ENCODE results near the gene SORBS2. TPM values are rescaled to one million over a fixed set of nuclear protein-coding genes. Genes with fewer than 3 reads are reported as not detected.

SORBS2 gene
- total and polyA plus RNA-seq, 7 experiments from 2014 or later: 0.21 to 1.4 TPM; not detected in 5

DNA sequence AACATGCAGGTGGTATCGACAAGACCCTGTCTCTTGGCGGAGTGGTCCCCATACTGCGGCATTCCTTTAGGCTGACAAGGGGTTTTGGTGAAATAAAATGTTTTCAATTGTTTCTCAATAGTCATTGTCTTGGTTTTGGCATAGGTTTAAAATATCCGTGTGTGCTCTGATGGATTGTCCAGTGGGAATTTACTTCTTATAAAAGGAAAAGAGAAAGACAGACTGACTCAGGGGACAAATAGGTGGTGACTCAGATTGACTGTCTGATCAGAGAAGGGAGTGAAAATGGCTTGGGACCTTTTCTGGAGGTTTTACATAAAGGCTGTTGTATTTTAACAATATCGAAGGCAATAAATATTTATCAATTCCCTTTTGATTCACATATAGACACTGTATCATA is 129.8 kb downstream of the SORBS2 start:
- CTCF ChIA-PET: no interaction called here
- H3K27me3 ChIP-seq (ENCODE audit: control insufficient read depth in 2 of 2, insufficient read depth in 2 of 2, low read length in 2 of 2): no peaks in the 10 kb centered on the region
- H3K9me3 ChIP-seq (ENCODE audit: control insufficient read depth in 2 of 3, low read length in 3 of 3): no peaks in the 10 kb centered on the region
- ATAC-seq (no peak), DNase-seq (no peak)
- Mint-ChIP-seq H3K27me3 (peaks cover 2 to 19% (median 6%) of the 10 kb centered on the region in 5 donors), H3K36me3 (no peaks in the 10 kb centered on the region), H3K9me3 (no peaks in the 10 kb centered on the region), H3K4me1 (no peaks in the 10 kb centered on the region), H3K27ac (no peak overlapping the region), H3K4me3 (no peak overlapping the region)
- intact Hi-C loops (cut with micrococcal nuclease): no loop called here
- POLR2A ChIA-PET: no interaction called here
- H3K4me3 ChIP-seq (ENCODE audit: low read length): no peak overlapping the region
- no peaks in the 10 kb centered on the region for H3K4me1 ChIP-seq (ENCODE audit: control insufficient read depth in 2 of 2, insufficient read depth in 2 of 2, low read length in 2 of 2)
- no peak overlapping the region for H3K27ac ChIP-seq (ENCODE audit: low read depth, low read length)
- H3K36me3 ChIP-seq (ENCODE audit: control insufficient read depth in 2 of 3, insufficient read depth in 3 of 3, low read length in 3 of 3): no peaks in the 10 kb centered on the region

DNA sequence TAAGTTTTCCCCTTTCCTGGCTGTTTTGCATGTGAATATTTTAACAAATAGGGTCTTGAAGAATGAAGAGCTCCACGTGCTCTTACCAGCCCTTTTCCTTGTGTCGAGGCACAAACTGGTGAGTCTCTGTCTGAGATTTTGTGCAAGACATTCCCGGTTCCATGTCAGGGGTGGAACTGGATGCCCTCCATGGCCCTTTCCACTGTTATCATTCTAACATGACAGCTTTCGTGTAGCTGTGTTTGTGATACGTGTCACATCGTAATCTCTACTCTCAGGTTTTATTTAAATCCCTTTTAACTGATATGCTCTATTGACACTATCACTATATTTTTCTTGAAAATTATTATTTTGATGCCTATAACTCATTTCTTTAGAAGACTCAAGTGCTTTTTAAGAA is 130.4 kb downstream of the SORBS2 start:
- intact Hi-C loops (cut with micrococcal nuclease): no loop called here
- ATAC-seq: no peak
- Mint-ChIP-seq H3K9me3 (no peaks in the 10 kb centered on the region), H3K4me3 (no peak overlapping the region), H3K4me1 (no peaks in the 10 kb centered on the region), H3K27ac (no peak overlapping the region), H3K27me3 (peaks cover 2 to 21% (median 10%) of the 10 kb centered on the region in 5 donors), H3K36me3 (no peaks in the 10 kb centered on the region)
- Histone ChIP-seq H3K27ac (ENCODE audit: low read depth, low read length) (no peak overlapping the region), H3K4me1 (ENCODE audit: control insufficient read depth in 2 of 2, insufficient read depth in 2 of 2, low read length in 2 of 2) (no peaks in the 10 kb centered on the region), H3K9me3 (ENCODE audit: control insufficient read depth in 2 of 3, low read length in 3 of 3) (no peaks in the 10 kb centered on the region), H3K4me3 (ENCODE audit: low read length) (no peak overlapping the region), H3K36me3 (ENCODE audit: control insufficient read depth in 2 of 3, insufficient read depth in 3 of 3, low read length in 3 of 3) (no peaks in the 10 kb centered on the region), H3K27me3 (ENCODE audit: control insufficient read depth in 2 of 2, insufficient read depth in 2 of 2, low read length in 2 of 2) (no peaks in the 10 kb centered on the region)
- ChIA-PET CTCF (no interaction called here), POLR2A (no interaction called here)
- no peak for DNase-seq

- no peak overlapping the region for H3K27ac Mint-ChIP-seq
- Histone ChIP-seq H3K4me1 (ENCODE audit: control insufficient read depth in 2 of 2, insufficient read depth in 2 of 2, low read length in 2 of 2) (no peaks in the 10 kb centered on the region), H3K36me3 (ENCODE audit: control insufficient read depth in 2 of 3, insufficient read depth in 3 of 3, low read length in 3 of 3) (no peaks in the 10 kb centered on the region), H3K27ac (ENCODE audit: low read depth, low read length) (no peak overlapping the region), H3K4me3 (ENCODE audit: low read length) (no peak overlapping the region), H3K9me3 (ENCODE audit: control insufficient read depth in 2 of 3, low read length in 3 of 3) (no peaks in the 10 kb centered on the region), H3K27me3 (ENCODE audit: control insufficient read depth in 2 of 2, insufficient read depth in 2 of 2, low read length in 2 of 2) (no peaks in the 10 kb centered on the region)
- no peaks in the 10 kb centered on the region for H3K4me1 Mint-ChIP-seq
- peaks cover 2 to 19% (median 15%) of the 10 kb centered on the region in 5 donors for H3K27me3 Mint-ChIP-seq
- no peaks in the 10 kb centered on the region for H3K9me3 Mint-ChIP-seq
- DNase-seq: no peak
- no peaks in the 10 kb centered on the region for H3K36me3 Mint-ChIP-seq
- H3K4me3 Mint-ChIP-seq: no peak overlapping the region
- no peak for ATAC-seq
- intact Hi-C loops (cut with micrococcal nuclease): no loop called here
- POLR2A ChIA-PET: no interaction called here
- CTCF ChIA-PET: no interaction called here
These were observed 131.4 kb downstream of the SORBS2 start for GRCh38 chr4:185680617-185681016.

DNA sequence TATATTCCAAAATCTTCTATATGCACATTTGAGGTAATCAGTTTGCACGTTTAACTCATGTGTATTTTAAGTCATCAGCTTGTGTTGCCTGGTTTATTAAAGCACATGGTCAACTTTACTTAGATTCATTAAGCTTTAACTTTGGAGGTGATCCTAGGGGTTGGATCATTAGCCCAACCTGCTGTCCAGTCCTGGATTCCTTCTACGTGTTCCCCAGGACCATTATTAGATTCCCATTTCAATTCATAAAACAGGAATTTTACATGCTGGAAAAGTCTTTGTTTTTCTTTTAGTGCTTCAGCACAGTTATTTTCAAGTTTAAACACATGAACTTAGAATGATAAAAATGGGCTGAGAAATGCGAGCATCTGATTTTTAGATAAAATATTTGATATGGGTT is 132.5 kb downstream of the SORBS2 start:
- Mint-ChIP-seq H3K36me3 (no peaks in the 10 kb centered on the region), H3K4me1 (peaks cover 0 to 1% (median 0%) of the 10 kb centered on the region in 7 donors), H3K9me3 (no peaks in the 10 kb centered on the region), H3K4me3 (no peak overlapping the region), H3K27ac (no peak overlapping the region), H3K27me3 (peaks cover 0 to 28% (median 21%) of the 10 kb centered on the region in 5 donors)
- Histone ChIP-seq H3K27me3 (ENCODE audit: control insufficient read depth in 2 of 2, insufficient read depth in 2 of 2, low read length in 2 of 2) (no peaks in the 10 kb centered on the region), H3K27ac (ENCODE audit: low read depth, low read length) (no peak overlapping the region), H3K4me1 (ENCODE audit: control insufficient read depth in 2 of 2, insufficient read depth in 2 of 2, low read length in 2 of 2) (no peaks in the 10 kb centered on the region), H3K9me3 (ENCODE audit: control insufficient read depth in 2 of 3, low read length in 3 of 3) (no peaks in the 10 kb centered on the region), H3K36me3 (ENCODE audit: control insufficient read depth in 2 of 3, insufficient read depth in 3 of 3, low read length in 3 of 3) (no peaks in the 10 kb centered on the region), H3K4me3 (ENCODE audit: low read length) (no peak overlapping the region)
- DNase-seq (no peak), ATAC-seq (no peak)
- intact Hi-C loops (cut with micrococcal nuclease): no loop called here
- CTCF ChIA-PET: no interaction called here
- POLR2A ChIA-PET: no interaction called here

DNA sequence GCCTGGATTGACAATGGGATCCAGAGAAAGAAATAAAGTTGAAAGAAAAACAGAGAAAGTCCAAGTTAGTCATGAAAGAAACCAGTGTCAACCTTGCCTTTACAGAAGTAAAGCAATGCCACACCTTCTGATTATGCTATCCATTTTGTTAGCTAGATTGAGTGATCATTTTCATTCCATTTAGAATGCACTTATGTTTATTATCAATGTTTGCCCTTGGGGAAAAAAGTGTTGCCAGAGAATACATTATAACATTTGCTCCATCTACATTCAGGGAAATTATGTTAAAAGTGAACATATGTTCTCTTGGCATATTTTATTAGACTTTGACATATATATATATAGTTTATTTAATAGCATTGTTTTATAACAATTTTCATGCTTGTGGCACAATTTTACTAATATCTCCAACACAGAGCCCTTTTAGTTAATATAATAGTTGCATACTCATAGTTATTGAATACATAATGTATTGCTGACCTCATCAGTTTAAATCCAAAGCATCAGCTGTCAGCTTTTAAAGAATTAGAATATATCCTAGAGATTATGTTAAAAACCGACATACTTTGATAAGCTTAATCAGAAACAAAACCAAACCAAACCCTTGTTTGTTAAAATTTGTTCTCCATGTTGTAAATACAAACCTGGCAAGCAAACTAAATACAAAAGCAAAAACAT is 134.2 kb downstream of the SORBS2 start:
- DNase-seq (no peak), ATAC-seq (no peak)
- no peak overlapping the region for H3K4me3 Mint-ChIP-seq
- intact Hi-C loops (cut with micrococcal nuclease): no loop called here
- POLR2A ChIA-PET: no interaction called here
- Histone ChIP-seq H3K9me3 (ENCODE audit: control insufficient read depth in 2 of 3, low read length in 3 of 3) (no peaks in the 10 kb centered on the region), H3K4me1 (ENCODE audit: control insufficient read depth in 2 of 2, insufficient read depth in 2 of 2, low read length in 2 of 2) (no peaks in the 10 kb centered on the region), H3K4me3 (ENCODE audit: low read length) (no peak overlapping the region), H3K36me3 (ENCODE audit: control insufficient read depth in 2 of 3, insufficient read depth in 3 of 3, low read length in 3 of 3) (no peaks in the 10 kb centered on the region), H3K27me3 (ENCODE audit: control insufficient read depth in 2 of 2, insufficient read depth in 2 of 2, low read length in 2 of 2) (no peaks in the 10 kb centered on the region), H3K27ac (ENCODE audit: low read depth, low read length) (no peak overlapping the region)
- H3K4me1 Mint-ChIP-seq: peaks cover 0 to 4% (median 0%) of the 10 kb centered on the region in 7 donors
- peaks cover 0 to 3% (median 0%) of the 10 kb centered on the region in 11 donors for H3K9me3 Mint-ChIP-seq
- H3K27ac Mint-ChIP-seq: no peak overlapping the region
- CTCF ChIA-PET: no interaction called here
- H3K36me3 Mint-ChIP-seq: no peaks in the 10 kb centered on the region
- H3K27me3 Mint-ChIP-seq: peaks cover 0 to 28% (median 17%) of the 10 kb centered on the region in 5 donors

GRCh38 chr4:185672618-185673017 is 139.4 kb downstream of the SORBS2 start:
- H3K4me3 ChIP-seq (ENCODE audit: low read length): no peak overlapping the region
- H3K36me3 ChIP-seq (ENCODE audit: control insufficient read depth in 2 of 3, insufficient read depth in 3 of 3, low read length in 3 of 3): no peaks in the 10 kb centered on the region
- H3K27me3 ChIP-seq (ENCODE audit: control insufficient read depth in 2 of 2, insufficient read depth in 2 of 2, low read length in 2 of 2): no peaks in the 10 kb centered on the region
- CTCF ChIA-PET: no interaction called here
- Mint-ChIP-seq H3K4me1 (peaks cover 0 to 4% (median 0%) of the 10 kb centered on the region in 7 donors), H3K4me3 (no peak overlapping the region), H3K36me3 (no peaks in the 10 kb centered on the region), H3K27ac (no peak overlapping the region), H3K27me3 (peaks cover 0 to 20% (median 17%) of the 10 kb centered on the region in 5 donors), H3K9me3 (peaks cover 0 to 3% (median 0%) of the 10 kb centered on the region in 11 donors)
- intact Hi-C loops (cut with micrococcal nuclease): no loop called here
- H3K4me1 ChIP-seq (ENCODE audit: control insufficient read depth in 2 of 2, insufficient read depth in 2 of 2, low read length in 2 of 2): no peaks in the 10 kb centered on the region
- no peak for ATAC-seq
- POLR2A ChIA-PET: no interaction called here
- H3K9me3 ChIP-seq (ENCODE audit: control insufficient read depth in 2 of 3, low read length in 3 of 3): no peaks in the 10 kb centered on the region
- no peak for DNase-seq
- no peak overlapping the region for H3K27ac ChIP-seq (ENCODE audit: low read depth, low read length)

DNA sequence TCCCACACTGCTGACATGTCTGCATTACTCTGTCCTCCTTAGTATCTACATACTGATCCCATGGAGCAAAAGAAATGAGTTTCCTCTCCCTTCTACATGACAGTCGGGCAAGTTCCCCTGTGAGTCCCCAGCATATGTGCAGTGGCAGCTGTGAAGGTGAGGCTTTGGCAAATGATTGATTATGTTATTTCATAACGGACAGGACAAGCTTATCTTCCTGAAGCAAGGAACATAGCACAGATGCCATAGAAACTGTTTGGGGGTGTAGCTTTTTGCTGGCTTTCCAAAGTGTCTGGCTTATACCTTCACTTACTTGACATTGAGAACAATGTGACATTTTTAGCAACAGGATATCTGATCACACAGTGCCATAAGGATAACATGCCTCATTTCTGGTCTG is 139.8 kb downstream of the SORBS2 start:
- H3K9me3 ChIP-seq (ENCODE audit: control insufficient read depth in 2 of 3, low read length in 3 of 3): no peaks in the 10 kb centered on the region
- Mint-ChIP-seq H3K4me1 (peaks cover 0 to 4% (median 0%) of the 10 kb centered on the region in 7 donors), H3K9me3 (peaks cover 0 to 3% (median 0%) of the 10 kb centered on the region in 11 donors), H3K27ac (no peak overlapping the region), H3K36me3 (no peaks in the 10 kb centered on the region), H3K27me3 (peaks cover 0 to 20% (median 14%) of the 10 kb centered on the region in 5 donors), H3K4me3 (no peak overlapping the region)
- ATAC-seq: no peak
- no peak overlapping the region for H3K27ac ChIP-seq (ENCODE audit: low read depth, low read length)
- H3K27me3 ChIP-seq (ENCODE audit: control insufficient read depth in 2 of 2, insufficient read depth in 2 of 2, low read length in 2 of 2): no peaks in the 10 kb centered on the region
- no peak for DNase-seq
- intact Hi-C loops (cut with micrococcal nuclease): no loop called here
- ChIA-PET POLR2A (no interaction called here), CTCF (no interaction called here)
- H3K36me3 ChIP-seq (ENCODE audit: control insufficient read depth in 2 of 3, insufficient read depth in 3 of 3, low read length in 3 of 3): no peaks in the 10 kb centered on the region
- no peaks in the 10 kb centered on the region for H3K4me1 ChIP-seq (ENCODE audit: control insufficient read depth in 2 of 2, insufficient read depth in 2 of 2, low read length in 2 of 2)
- no peak overlapping the region for H3K4me3 ChIP-seq (ENCODE audit: low read length)
